NCI-H82 treated with DMSO at 0.1 percent for 48 hours (cell line): ENCODE results near the gene MSH5.
A peak's percentile ranks its signal among the peaks of the same experiment; 100 is the strongest.
"Not testable (repeated sequence)": the region's sequence is repeated elsewhere in the genome, so short reads cannot be mapped to it uniquely, and the experiment has no call there.

Experiments
- DNase-seq: peaks from one replicate; lab custom pipeline; 2025; ENCODE audit not compliant: unreplicated experiment; lab: John Stamatoyannopoulos, UW

Gene MSH5

GRCh38 chr6:31776989-31777666 lies 37.3 kb downstream of the MSH5 start, which contains the start of gene VWA7:
Gene VWA7 (minus strand): TSS chr6:31777328. CDS start chr6:31776779, 549 bp downstream.
- DNase-seq: peak; percentile 17

DNA sequence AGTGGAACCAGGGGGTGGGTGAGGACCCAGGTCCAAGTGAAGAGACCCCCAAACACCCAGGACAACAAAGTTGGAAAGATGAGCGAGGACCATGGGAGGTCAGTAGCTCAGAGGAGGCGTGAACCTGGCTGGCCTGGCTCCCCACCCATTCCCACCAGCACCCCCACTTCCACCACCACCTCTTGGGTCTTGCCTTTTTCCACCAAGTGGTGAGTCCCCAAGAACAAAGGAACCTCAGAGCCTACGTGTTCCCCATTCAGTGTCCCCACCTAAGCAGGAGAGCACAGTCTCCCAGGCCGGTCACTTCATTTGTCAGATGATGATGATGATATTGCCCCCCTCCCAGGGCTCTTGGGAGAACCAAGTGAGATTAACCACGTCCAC lies 37.9 kb downstream of the MSH5 start:
- no peak for DNase-seq

GRCh38 chr6:31778193-31778592 lies 38.4 kb downstream of the MSH5 start:
- DNase-seq: no peak

- no peak for DNase-seq
These were observed 39.4 kb downstream of the MSH5 start for GRCh38 chr6:31778999-31779885.

DNA sequence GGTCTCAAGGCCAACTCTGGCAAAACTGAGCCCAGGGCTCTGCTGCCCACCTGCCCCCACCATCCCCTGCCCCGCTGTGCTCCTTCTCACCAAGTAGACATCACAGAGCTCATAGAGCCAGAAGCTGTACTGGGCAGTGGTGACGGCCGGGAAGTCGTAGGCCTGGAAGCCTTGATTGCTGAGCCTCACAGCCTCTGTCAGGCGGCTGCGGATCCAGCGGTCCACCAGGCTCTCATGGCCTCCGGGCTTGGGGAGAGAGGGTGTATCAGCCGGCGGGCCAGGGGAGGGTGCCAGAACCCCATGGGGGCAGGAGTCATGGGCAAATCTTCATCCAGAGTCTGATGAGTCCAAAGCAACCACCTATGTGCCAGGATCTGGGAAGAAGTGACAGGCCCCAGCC lies 40.1 kb downstream of the MSH5 start:
- no peak for DNase-seq

DNA sequence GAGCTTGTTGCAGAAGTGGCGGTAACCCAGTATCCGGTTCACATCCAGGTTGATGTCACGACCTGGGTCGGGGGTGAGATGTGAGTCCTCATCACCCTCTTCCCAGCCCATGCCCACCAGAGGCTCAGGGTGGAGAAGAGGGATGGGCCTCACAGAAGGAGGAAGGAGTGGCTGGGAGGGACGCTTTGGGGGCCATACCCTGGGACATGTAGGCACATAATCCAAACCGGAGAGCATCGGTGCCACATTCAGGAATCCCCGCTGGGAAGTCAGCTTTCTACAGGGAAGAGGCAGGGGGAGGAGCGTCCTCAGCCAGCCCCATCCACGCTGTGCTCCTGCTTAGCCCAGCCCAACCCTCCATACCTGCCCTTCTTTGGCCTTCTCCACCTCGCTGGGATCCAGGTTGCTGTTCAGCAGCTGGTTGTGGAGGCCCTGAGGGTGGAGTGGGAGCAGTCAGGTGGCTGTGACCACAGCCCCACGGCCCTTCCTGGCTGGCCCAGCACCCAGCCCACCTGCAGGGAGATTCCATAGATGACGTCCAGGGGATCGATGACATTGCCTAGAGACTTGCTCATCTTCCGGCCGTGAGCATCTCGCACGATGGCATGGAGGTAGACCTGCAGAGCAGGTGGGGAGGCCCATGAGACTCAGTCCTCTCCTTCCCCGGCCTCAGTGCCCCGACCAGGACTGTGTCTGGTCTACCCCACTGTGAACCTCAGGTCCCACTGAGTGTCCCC lies 40.9 kb downstream of the MSH5 start:
- no peak for DNase-seq

GRCh38 chr6:31781244-31782125 lies 41.7 kb downstream of the MSH5 start:
- DNase-seq: no peak

GRCh38 chr6:31782126-31782855 lies 42.5 kb downstream of the MSH5 start:
- DNase-seq: no peak

- no peak for DNase-seq
These were observed 44.5 kb downstream of the MSH5 start for GRCh38 chr6:31784098-31784925.

- DNase-seq: no peak
These were observed 45.7 kb downstream of the MSH5 start for GRCh38 chr6:31785475-31785874.

- DNase-seq: peak; percentile 66
These were observed 51.7 kb downstream of the MSH5 start for GRCh38 chr6:31791324-31792089.

DNA sequence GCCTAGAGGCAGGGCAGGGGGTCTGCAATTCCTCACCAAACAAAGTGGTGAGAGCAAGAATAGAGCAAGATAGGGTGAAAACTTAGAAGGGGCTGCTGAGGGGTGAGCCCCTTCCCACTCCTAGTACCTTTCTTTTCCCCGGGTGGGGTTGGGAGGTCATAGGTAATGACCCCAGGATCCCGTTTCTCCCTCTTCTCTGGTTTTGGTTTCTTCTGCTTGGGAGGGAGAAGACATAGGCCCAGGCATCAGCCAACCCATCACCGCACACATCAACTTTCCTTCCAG lies 52.2 kb downstream of the MSH5 start:
- no peak for DNase-seq

- DNase-seq: no peak
These were observed 53.0 kb downstream of the MSH5 start for GRCh38 chr6:31792761-31793171.

- DNase-seq: not testable (repeated sequence)
These were observed 54.1 kb downstream of the MSH5 start for GRCh38 chr6:31793927-31794245.

DNA sequence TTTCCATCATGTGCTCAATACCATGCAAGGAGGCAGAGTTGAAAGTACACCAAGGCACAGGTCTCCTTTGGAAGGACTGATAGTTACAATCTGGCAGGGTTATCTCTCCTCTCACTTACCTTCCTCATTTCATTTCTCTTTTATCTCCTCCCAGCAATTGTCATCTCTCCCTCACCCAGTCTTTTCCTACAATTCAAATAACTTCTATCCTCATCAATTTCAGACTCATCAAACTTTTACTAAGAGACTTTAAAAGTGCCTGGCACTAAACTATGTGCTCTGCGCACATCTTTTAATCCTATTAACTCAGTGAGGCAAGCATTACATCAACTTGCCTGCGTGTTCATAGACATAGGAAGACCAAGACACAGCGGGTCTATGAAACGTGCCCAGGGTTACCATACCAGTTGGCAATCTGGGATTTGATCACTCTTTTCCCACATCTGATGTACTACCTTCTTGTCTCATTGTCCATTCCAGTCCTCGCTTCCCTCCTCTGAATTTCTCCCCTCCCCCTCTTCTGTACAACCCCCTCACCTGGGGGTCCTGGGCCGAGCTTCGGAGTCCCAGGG lies 54.6 kb downstream of the MSH5 start:
- DNase-seq: peak; percentile 40

- no peak for DNase-seq
These were observed 55.2 kb downstream of the MSH5 start for GRCh38 chr6:31794866-31795615.

DNA sequence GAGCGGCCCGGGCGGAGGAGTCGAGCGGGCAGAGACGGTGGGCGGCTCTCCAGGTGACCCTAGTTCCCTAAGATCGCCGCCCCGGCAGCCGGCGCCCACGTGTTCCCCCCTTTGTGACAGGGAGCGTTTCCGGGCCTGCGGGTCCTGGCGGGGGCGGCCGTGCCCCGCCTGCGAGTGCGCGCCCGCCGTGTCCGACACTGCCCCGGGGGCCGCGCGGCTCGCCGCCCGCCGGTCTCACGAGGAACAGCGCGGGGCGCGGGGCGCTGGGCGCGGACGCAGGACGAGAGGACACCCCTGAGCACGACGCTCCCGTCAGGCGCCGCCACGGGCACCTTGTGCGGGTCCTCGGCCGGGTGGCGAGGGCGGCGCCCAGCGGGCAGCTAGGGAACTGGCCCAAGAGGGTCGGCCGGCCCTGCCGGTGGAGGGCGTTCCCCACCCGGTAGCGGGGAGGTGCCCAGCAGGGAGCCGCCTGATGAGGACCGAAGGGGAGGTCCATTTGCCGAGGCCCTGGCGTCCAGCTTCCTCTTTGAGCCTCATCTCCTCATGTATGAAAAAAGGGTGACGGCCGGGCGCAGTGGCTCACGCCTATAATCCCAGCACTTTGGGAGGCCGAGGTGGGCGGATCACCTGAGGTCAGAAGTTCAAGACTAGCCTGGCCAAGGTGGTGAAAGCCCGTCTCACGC lies 56.0 kb downstream of the MSH5 start, which contains the start of gene VARS1:
Gene VARS1, minus strand, starts transcription at position 137 of the 683 bp plus-strand sequence. CDS start 535 bp downstream, outside the sequence.
- peak; percentile 76 for DNase-seq
